Activated CD4-positive, alpha-beta T cell treated with anti-CD3 and anti-CD28 coated beads for 36 hours (primary cell): ENCODE results near the gene IP6K3. TPM values are rescaled to one million over a fixed set of nuclear protein-coding genes. Genes with fewer than 3 reads are reported as not detected.

Experiments used
- ATAC-seq: fragments of 200-7000 bp; cut with Tn5 transposase; one replicate; pipeline ENCODE4 v1.10.0; 2021; ENCODE audit warnings: mild to moderate bottlenecking, moderate library complexity
- CTCF ChIA-PET: fragments of 350-600 bp; sonication (Branson Sonifier 250); formaldehyde crosslinking; loops from one replicate; lab custom pipeline; 2021; ENCODE audit warnings: antibody characterized with exemption; lab: Charles Lee
- POLR2A ChIA-PET: fragments of 350-600 bp; sonication (Branson Sonifier 250); formaldehyde crosslinking; loops from one replicate; lab custom pipeline; 2021; ENCODE audit warnings: antibody characterized with exemption, inconsistent platforms; lab: Charles Lee
- DNase-seq: peaks from one replicate; pipeline ENCODE4 v3.0.0-alpha.2; 2020
- H3K27ac Mint-ChIP-seq: one replicate; pipeline ENCODE4 v1.8.0; 2021; ENCODE audit warnings: mixed read lengths
- H3K27me3 Mint-ChIP-seq: one replicate; pipeline ENCODE4 v1.8.0; 2021; ENCODE audit warnings: mixed read lengths
- H3K36me3 Mint-ChIP-seq: one replicate; pipeline ENCODE4 v1.8.0; 2021; ENCODE audit warnings: low read depth, mixed read lengths
- H3K4me1 Mint-ChIP-seq: one replicate; pipeline ENCODE4 v1.8.0; 2021; ENCODE audit warnings: mixed read lengths
- H3K4me3 Mint-ChIP-seq: one replicate; pipeline ENCODE4 v1.8.0; 2021; ENCODE audit warnings: mild to moderate bottlenecking, moderate library complexity, mixed read lengths
- H3K9me3 Mint-ChIP-seq: one replicate; pipeline ENCODE4 v1.8.0; 2021; ENCODE audit warnings: low read depth, mixed read lengths
- intact Hi-C, 2 experiments: fragments of 100-400 bp; cut with DNase I in 1 of 2; cut with micrococcal nuclease in 1 of 2; formaldehyde crosslinking; loops; one replicate each; pipeline versions ENCODE4 v1.14.2 to v1.15.1; 2022 to 2024; cut with DNase I, micrococcal nuclease
- total RNA-seq, 2 experiments: library from RNA; stranded (reverse); gene quantifications; one replicate each; pipeline ENCODE4 v1.2.3, GENCODE V29; 2021

Gene IP6K3
- total RNA-seq, 2 experiments from 2014 or later = not detected

DNA sequence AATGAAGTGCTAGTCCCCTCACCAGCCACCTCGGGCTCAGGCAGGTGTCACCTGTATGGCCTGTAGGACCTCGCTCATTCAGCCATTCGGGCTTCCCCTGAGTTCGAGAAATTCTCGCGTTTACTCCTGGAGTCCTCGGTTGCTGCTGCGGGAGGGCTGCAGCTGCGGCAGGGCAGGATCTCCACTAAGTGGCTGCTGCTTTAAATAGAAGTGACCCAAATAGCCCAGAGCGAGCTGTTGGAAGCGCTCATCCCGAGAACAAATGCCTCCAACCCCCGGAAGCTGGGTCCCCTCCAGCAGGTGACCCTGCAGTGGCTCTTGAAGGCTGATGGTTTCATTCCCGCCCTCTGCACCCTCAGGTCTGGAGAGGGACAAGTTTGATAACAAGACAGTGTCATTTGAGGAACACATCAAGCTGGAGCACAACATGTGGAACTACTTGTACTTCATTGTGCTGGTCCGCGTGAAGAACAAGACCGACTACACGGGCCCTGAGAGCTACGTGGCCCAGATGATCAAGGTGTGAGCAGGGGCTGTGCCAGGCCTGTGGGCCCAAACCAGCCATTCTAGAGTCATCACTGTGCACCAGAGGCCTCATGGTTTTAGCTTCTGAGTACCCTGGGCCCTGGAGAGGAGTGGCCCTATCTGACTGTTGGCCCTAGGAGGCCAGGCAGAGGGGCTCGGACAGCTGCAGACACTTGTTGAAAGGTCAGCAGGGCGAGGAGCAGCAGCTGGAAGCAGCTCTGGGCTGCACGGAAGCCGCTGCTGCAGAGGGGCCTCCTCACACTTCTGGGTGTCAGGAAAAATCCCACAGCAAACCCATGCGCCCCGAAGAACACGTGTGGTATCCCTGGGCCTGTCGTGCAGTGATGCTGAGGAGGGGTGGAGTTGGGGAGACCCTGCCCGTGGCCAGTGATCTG lies 53.3 kb downstream of the IP6K3 start:
- no peak overlapping the region for H3K4me3 Mint-ChIP-seq
- intact Hi-C loops = loop anchor here in 1 of 2 experiments (5.0 kb wide), 1 partner anchor 241 kb away; the partner anchor contains the start of gene ZBTB9
- no peaks in the 10 kb centered on the region for H3K9me3 Mint-ChIP-seq
- H3K36me3 Mint-ChIP-seq = peaks cover 71% of the 10 kb centered on the region
- H3K4me1 Mint-ChIP-seq = peaks cover 74% of the 10 kb centered on the region
- CTCF ChIA-PET = interaction anchor here (0.6 to 2.7 kb wide), 9 partner anchors 8 to 1652 kb away, joined by 3 to 8 read pairs (median 3); partner anchors contain the start of gene UQCC2
- H3K27me3 Mint-ChIP-seq = no peaks in the 10 kb centered on the region
- H3K27ac Mint-ChIP-seq = peak overlapping the region; percentile 87
- no peak for DNase-seq
- no peak for ATAC-seq
- POLR2A ChIA-PET = interaction anchor here (0.6 kb wide), 1 partner anchor 121 kb away, joined by 3 read pairs; no protein-coding TSS in a partner anchor

- H3K27me3 Mint-ChIP-seq = no peaks in the 10 kb centered on the region
- DNase-seq (peak; percentile 83), ATAC-seq (peak; percentile 63)
- CTCF ChIA-PET = interaction anchor here (0.7 to 2.7 kb wide), 4 partner anchors 9 to 1652 kb away, joined by 3 to 8 read pairs (median 3); partner anchors contain the start of gene UQCC2
- intact Hi-C loops = loop anchor here in 1 of 2 experiments (5.0 kb wide), 1 partner anchor 240 kb away; the partner anchor contains the start of gene ZBTB9
- H3K27ac Mint-ChIP-seq = peak overlapping the region; percentile 87
- H3K4me3 Mint-ChIP-seq = no peak overlapping the region
- peaks cover 73% of the 10 kb centered on the region for H3K36me3 Mint-ChIP-seq
- no peaks in the 10 kb centered on the region for H3K9me3 Mint-ChIP-seq
- POLR2A ChIA-PET = no interaction called here
- H3K4me1 Mint-ChIP-seq = peaks cover 68% of the 10 kb centered on the region
These were observed 53.9 kb downstream of the IP6K3 start for GRCh38 chr6:33692760-33693158.

DNA sequence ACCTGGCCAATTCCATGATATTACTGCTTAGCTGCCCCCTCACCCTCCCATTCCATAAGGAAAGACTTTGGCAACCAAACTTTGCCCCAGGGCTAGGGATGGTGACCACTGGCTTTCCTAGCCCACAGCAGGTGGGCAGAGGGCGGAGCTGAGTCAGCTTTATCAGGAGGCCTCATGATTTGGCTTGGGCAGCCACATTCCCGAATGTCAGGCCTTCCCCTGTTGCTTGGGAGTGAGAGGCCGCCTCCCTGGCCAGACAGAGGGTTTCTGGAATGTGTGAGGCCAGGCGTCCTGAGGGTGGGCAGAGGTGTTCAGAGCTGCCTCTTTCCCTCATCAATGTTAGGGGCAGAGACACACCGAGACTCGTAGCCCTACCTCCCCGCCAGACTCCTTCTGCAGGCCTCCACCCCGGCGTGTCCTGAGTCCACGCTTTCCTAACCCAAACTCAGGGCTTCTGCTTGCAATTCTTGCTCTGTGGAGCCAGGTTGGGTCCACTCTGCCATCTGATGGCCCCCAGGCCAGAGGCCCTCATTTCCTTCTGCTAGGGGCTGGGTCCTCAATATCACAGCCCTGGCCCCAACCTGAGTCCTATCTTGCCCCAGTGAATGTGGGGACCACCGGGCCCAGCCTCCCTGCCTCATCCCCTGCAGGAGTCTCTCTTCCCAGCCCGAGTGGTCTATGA lies 54.5 kb downstream of the IP6K3 start:
- ATAC-seq = no peak
- H3K4me3 Mint-ChIP-seq = no peak overlapping the region
- intact Hi-C loops = loop anchor here in 1 of 2 experiments (5.0 kb wide), 1 partner anchor 240 kb away; the partner anchor contains the start of gene ZBTB9
- CTCF ChIA-PET = interaction anchor here (0.8 to 2.7 kb wide), 4 partner anchors 9 to 102 kb away, joined by 3 to 14 read pairs (median 6); partner anchors contain the start of gene UQCC2
- H3K36me3 Mint-ChIP-seq = peaks cover 71% of the 10 kb centered on the region
- no peak for DNase-seq
- H3K4me1 Mint-ChIP-seq = peaks cover 63% of the 10 kb centered on the region
- POLR2A ChIA-PET = no interaction called here
- no peaks in the 10 kb centered on the region for H3K27me3 Mint-ChIP-seq
- no peaks in the 10 kb centered on the region for H3K9me3 Mint-ChIP-seq
- H3K27ac Mint-ChIP-seq = peak overlapping the region; percentile 87

GRCh38 chr6:33691456-33692077 lies 55.1 kb downstream of the IP6K3 start:
- intact Hi-C loops = loop anchor here in 1 of 2 experiments (5.0 kb wide), 1 partner anchor 239 kb away; the partner anchor contains the start of gene ZBTB9
- H3K27me3 Mint-ChIP-seq = no peaks in the 10 kb centered on the region
- no peak for ATAC-seq
- H3K36me3 Mint-ChIP-seq = peaks cover 67% of the 10 kb centered on the region
- ChIA-PET POLR2A (interaction anchor here (0.5 kb wide), 1 partner anchor 11 kb away, joined by 4 read pairs; no protein-coding TSS in a partner anchor), CTCF (interaction anchor here (0.8 to 2.4 kb wide), 3 partner anchors 9 to 270 kb away, joined by 3 to 14 read pairs (median 3); no protein-coding TSS in a partner anchor)
- H3K4me3 Mint-ChIP-seq = no peak overlapping the region
- H3K4me1 Mint-ChIP-seq = peaks cover 56% of the 10 kb centered on the region
- H3K9me3 Mint-ChIP-seq = no peaks in the 10 kb centered on the region
- no peak for DNase-seq
- peak overlapping the region; percentile 23 for H3K27ac Mint-ChIP-seq

DNA sequence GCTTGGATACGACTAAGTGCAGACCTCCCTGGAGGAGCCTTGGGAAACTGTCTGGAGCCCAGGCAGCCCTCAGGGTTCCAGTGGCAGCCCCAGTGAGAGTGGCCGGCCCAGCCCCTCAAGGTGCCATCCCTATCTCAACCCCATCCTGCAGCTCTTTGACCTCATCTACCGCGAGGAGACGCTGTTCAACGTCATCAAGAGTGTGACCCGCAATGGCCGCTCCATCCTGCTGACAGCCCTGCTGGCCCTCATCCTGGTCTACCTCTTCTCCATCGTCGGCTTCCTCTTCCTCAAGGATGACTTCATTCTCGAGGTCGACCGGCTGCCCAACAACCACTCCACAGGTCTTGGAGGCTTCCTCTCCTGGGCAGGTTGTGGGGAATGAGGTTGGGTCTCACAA lies 55.9 kb downstream of the IP6K3 start:
- DNase-seq (no peak), ATAC-seq (no peak)
- intact Hi-C loops = loop anchor here in 1 of 2 experiments (5.0 kb wide), 1 partner anchor 238 kb away; the partner anchor contains the start of gene ZBTB9
- peaks cover 66% of the 10 kb centered on the region for H3K36me3 Mint-ChIP-seq
- peak overlapping the region; percentile 27 for H3K27ac Mint-ChIP-seq
- H3K4me1 Mint-ChIP-seq = peaks cover 48% of the 10 kb centered on the region
- CTCF ChIA-PET = interaction anchor here (0.8 to 2.4 kb wide), 3 partner anchors 10 to 270 kb away, joined by 3 to 14 read pairs (median 3); no protein-coding TSS in a partner anchor
- no peaks in the 10 kb centered on the region for H3K9me3 Mint-ChIP-seq
- H3K4me3 Mint-ChIP-seq = no peak overlapping the region
- POLR2A ChIA-PET = no interaction called here
- H3K27me3 Mint-ChIP-seq = no peaks in the 10 kb centered on the region

DNA sequence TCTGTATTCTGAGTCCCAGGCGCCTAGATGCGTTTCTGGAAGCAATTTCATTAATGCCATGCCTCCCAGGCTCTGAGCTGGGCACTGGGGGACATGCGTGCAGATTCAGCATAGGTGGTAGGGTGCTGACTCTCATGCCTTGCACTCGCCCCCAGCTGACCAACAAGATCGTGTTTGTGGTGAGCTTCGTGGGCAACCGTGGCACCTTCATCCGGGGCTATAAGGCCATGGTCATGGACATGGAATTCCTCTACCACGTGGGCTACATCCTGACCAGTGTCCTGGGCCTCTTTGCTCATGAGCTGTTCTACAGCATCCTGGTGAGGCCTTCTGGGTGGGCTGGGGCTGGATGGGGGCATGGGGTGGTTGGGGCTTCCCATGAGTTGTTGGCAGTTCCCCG lies 56.8 kb downstream of the IP6K3 start:
- Mint-ChIP-seq H3K9me3 (no peaks in the 10 kb centered on the region), H3K27me3 (no peaks in the 10 kb centered on the region), H3K27ac (no peak overlapping the region), H3K4me3 (no peak overlapping the region), H3K36me3 (peaks cover 69% of the 10 kb centered on the region), H3K4me1 (peaks cover 39% of the 10 kb centered on the region)
- ChIA-PET CTCF (interaction anchor here (0.7 to 2.4 kb wide), 2 partner anchors 11 to 31 kb away, joined by 3 to 14 read pairs; no protein-coding TSS in a partner anchor), POLR2A (no interaction called here)
- DNase-seq (no peak), ATAC-seq (no peak)
- intact Hi-C loops = loop anchor here in 1 of 2 experiments (5.0 kb wide), 1 partner anchor 238 kb away; the partner anchor contains the start of gene ZBTB9

- H3K9me3 Mint-ChIP-seq = no peaks in the 10 kb centered on the region
- ChIA-PET CTCF (no interaction called here), POLR2A (no interaction called here)
- H3K36me3 Mint-ChIP-seq = peaks cover 72% of the 10 kb centered on the region
- H3K27ac Mint-ChIP-seq = no peak overlapping the region
- peaks cover 32% of the 10 kb centered on the region for H3K4me1 Mint-ChIP-seq
- no peak overlapping the region for H3K4me3 Mint-ChIP-seq
- DNase-seq = no peak
- H3K27me3 Mint-ChIP-seq = no peaks in the 10 kb centered on the region
- no peak for ATAC-seq
- intact Hi-C loops = no loop called here
These were observed 57.6 kb downstream of the IP6K3 start for GRCh38 chr6:33689148-33689494.

DNA sequence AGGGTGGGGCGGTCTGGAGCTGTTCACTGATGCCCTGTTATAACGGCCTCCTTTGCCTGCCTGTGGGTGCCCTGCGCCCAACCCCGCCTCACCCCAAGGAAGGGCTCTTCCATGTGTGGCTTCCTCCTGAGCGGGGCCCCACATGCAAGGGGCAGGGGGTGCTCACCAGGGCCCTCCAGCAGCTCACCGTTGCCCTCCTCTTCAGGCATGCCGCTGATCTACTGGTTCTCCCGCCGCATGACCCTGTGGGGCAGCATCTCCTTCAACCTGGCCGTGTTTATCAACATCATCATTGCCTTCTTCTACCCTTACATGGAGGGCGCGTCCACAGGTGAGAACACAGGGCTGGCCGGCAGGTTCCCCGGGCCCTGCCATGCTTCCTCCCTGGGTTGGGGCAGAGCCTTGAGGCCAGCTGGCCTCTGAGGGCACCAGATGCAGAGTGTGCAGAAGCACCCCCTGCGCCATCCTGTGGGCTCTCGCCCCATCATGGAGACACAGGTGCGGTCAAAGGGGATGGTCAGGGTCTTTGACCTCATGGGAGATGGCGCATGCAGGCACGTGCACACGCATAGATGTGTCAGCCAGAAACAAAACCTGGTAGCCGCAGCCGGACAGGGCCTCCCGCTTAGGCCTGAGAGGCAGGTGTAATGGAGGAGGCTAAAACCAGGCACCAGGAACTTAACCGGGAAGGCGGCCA lies 58.1 kb downstream of the IP6K3 start:
- ATAC-seq = no peak
- no peaks in the 10 kb centered on the region for H3K9me3 Mint-ChIP-seq
- H3K36me3 Mint-ChIP-seq = peaks cover 75% of the 10 kb centered on the region
- POLR2A ChIA-PET = no interaction called here
- peaks cover 30% of the 10 kb centered on the region for H3K4me1 Mint-ChIP-seq
- no peak overlapping the region for H3K4me3 Mint-ChIP-seq
- H3K27ac Mint-ChIP-seq = no peak overlapping the region
- intact Hi-C loops = no loop called here
- CTCF ChIA-PET = interaction anchor here (0.6 kb wide), 1 partner anchor 772 kb away, joined by 4 read pairs; no protein-coding TSS in a partner anchor
- H3K27me3 Mint-ChIP-seq = no peaks in the 10 kb centered on the region
- no peak for DNase-seq

GRCh38 chr6:33688006-33688405 lies 58.7 kb downstream of the IP6K3 start:
- ChIA-PET CTCF (interaction anchor here (0.6 kb wide), 1 partner anchor 772 kb away, joined by 4 read pairs; no protein-coding TSS in a partner anchor), POLR2A (no interaction called here)
- intact Hi-C loops = no loop called here
- H3K9me3 Mint-ChIP-seq = no peaks in the 10 kb centered on the region
- no peak overlapping the region for H3K27ac Mint-ChIP-seq
- DNase-seq (no peak), ATAC-seq (no peak)
- peaks cover 71% of the 10 kb centered on the region for H3K36me3 Mint-ChIP-seq
- H3K27me3 Mint-ChIP-seq = no peaks in the 10 kb centered on the region
- no peak overlapping the region for H3K4me3 Mint-ChIP-seq
- H3K4me1 Mint-ChIP-seq = peaks cover 30% of the 10 kb centered on the region
